ENCODE data around the gene CCNA2. TPM values are rescaled to one million over a fixed set of nuclear protein-coding genes. Genes with fewer than 3 reads are reported as not detected.

Gene CCNA2
- total RNA-seq, 1 experiment from 2014 or later = 89.2 TPM

- H3K79me2 ChIP-seq (ENCODE audit: insufficient read depth, low read length) = no peaks in the 10 kb centered on the region
- no peak overlapping the region for H3K9ac ChIP-seq (ENCODE audit: extremely low read depth, insufficient read length, low read length)
- H3T11ph ChIP-seq (ENCODE audit: low read length) = no peak overlapping the region
- Mint-ChIP-seq H3K4me1 (peaks cover 6% of the 10 kb centered on the region in 2 experiments), H3K27ac (no peak overlapping the region), H3K27me3 (ENCODE audit: low read depth) (no peaks in the 10 kb centered on the region), H3K36me3 (ENCODE audit: insufficient read depth in 1 of 3, low read depth in 3 of 3) (peaks cover 9 to 27% (median 21%) of the 10 kb centered on the region in 3 experiments), H3K9me3 (no peaks in the 10 kb centered on the region), H3K4me3 (no peak overlapping the region)
- no peak overlapping the region for H4K5ac ChIP-seq (ENCODE audit: insufficient read length, low read depth, low read length)
- H3K14ac ChIP-seq (ENCODE audit: insufficient read depth, low read length) = no peak overlapping the region
- H3K27ac ChIP-seq (ENCODE audit: insufficient read length, low read depth, low read length) = no peak overlapping the region
- no peak overlapping the region for H3K4ac ChIP-seq (ENCODE audit: low read depth, low read length)
- H2BK5ac ChIP-seq (ENCODE audit: insufficient read length, low read length) = no peak overlapping the region
- H3K4me2 ChIP-seq (ENCODE audit: insufficient read depth, insufficient read length, low read length) = no peak overlapping the region
- no peaks in the 10 kb centered on the region for H4K20me1 ChIP-seq (ENCODE audit: control insufficient read depth, insufficient read depth, insufficient read length)
- WGBS (ENCODE audit: extremely low coverage, insufficient read length, low lambda C conversion rate) = no CpG with 5 or more reads among the region's 2 CpGs
- no peak overlapping the region for H3K56ac ChIP-seq (ENCODE audit: insufficient read length, low read depth, low read length)
- no peak overlapping the region for H4K8ac ChIP-seq (replicated peaks; ENCODE audit: insufficient read length, low read depth, low read length)
- H3K18ac ChIP-seq (ENCODE audit: insufficient read length, low read depth, low read length) = no peak overlapping the region
- no peak overlapping the region for H2AK5ac ChIP-seq (ENCODE audit: insufficient read length, low read length)
- H2BK15ac ChIP-seq (ENCODE audit: low read depth, low read length) = no peak overlapping the region
- no peak for DNase-seq
- no peak for TF ChIP-seq CTCF (conservative IDR thresholded peaks at IDR 0.05)
- H3K4me1 ChIP-seq (ENCODE audit: insufficient read depth, low read length) = no peaks in the 10 kb centered on the region
- H3K23ac ChIP-seq (ENCODE audit: insufficient read length, low read depth, low read length) = no peak overlapping the region
- no peak overlapping the region for H2AFZ ChIP-seq (ENCODE audit: low read length)
- no peak overlapping the region for H2BK120ac ChIP-seq (ENCODE audit: low read depth, low read length, poor library complexity, severe bottlenecking)
- no peak overlapping the region for H2BK20ac ChIP-seq (ENCODE audit: low read depth, low read length, poor library complexity, severe bottlenecking)
- H4K91ac ChIP-seq (ENCODE audit: insufficient read length, low read depth, low read length) = no peak overlapping the region
- no peaks in the 10 kb centered on the region for H3K79me1 ChIP-seq (ENCODE audit: insufficient read depth, low read depth, low read length, poor library complexity, severe bottlenecking)
- no peak overlapping the region for H2BK12ac ChIP-seq (ENCODE audit: insufficient read length, low read depth, low read length)
- H3K23me2 ChIP-seq (ENCODE audit: insufficient read length, low read depth, low read length, poor library complexity, severe bottlenecking) = no peaks in the 10 kb centered on the region
- H3K27me3 ChIP-seq (ENCODE audit: insufficient read depth, low read length) = no peaks in the 10 kb centered on the region
- no peaks in the 10 kb centered on the region for H3K9me3 ChIP-seq (ENCODE audit: control insufficient read depth, low read depth, low read length)
Measured at GRCh38 chr4:121861426-121861825, 37.7 kb upstream of the CCNA2 start.

All from H9 (cell line).